K562 (cell line): ENCODE data around the gene NUP133. TPM values are rescaled to one million over a fixed set of nuclear protein-coding genes. Genes with fewer than 3 reads are reported as not detected.
A peak's percentile ranks its signal among the peaks of the same experiment; 100 is the strongest.

Experiments
- ARID1B ChIP-seq: fragments of 450-650 bp; IDR thresholded peaks from 2 replicates; pipeline ENCODE4 v1.6.1; 2016; ENCODE audit warnings: antibody characterized with exemption, mild to moderate bottlenecking, inconsistent platforms
- DEAF1 ChIP-seq: fragments of 450-650 bp; formaldehyde crosslinking; IDR thresholded peaks from 2 replicates; pipeline ENCODE4 v1.4.0; 2020; ENCODE audit warnings: mild to moderate bottlenecking, moderate library complexity
- ELF2 ChIP-seq: fragments of 250-450 bp; sonication (Bioruptor Pico); IDR thresholded peaks from 2 replicates; pipeline ENCODE4 v1.5.0; 2021; ENCODE audit warnings: mild to moderate bottlenecking
- GTF2A2 ChIP-seq: IDR thresholded peaks from 2 replicates; pipeline ENCODE4 v1.6.1; 2016; ENCODE audit warnings: mild to moderate bottlenecking, missing genetic modification characterization, missing compliant biosample characterization
- NCOR1 ChIP-seq: fragments of 450-650 bp; IDR thresholded peaks from 2 replicates; pipeline ENCODE4 v1.6.1; 2016; ENCODE audit warnings: mild to moderate bottlenecking, moderate library complexity
- SNRNP70 ChIP-seq: fragments of 200-400 bp; formaldehyde crosslinking; optimal IDR thresholded peaks from 2 replicates; pipeline ENCODE3; 2017; ENCODE audit warnings: low read depth, low read length
- ZBTB5 ChIP-seq: fragments of 450-650 bp; IDR thresholded peaks from 2 replicates; pipeline ENCODE4 v1.6.1; 2017; ENCODE audit warnings: antibody characterized with exemption
- ZMIZ1 ChIP-seq, 2 experiments: fragments of 150-350 bp in 1 of 2; IDR thresholded peaks; 2 replicates each; pipeline ENCODE4 v1.6.1; 2012 to 2016; ENCODE audit warnings: low read depth in 2 of 2, low read length in 2 of 2, mild to moderate bottlenecking in 1 of 2, moderate library complexity in 1 of 2
- ZNF311 ChIP-seq: fragments of 250-450 bp; sonication (Bioruptor Pico); IDR thresholded peaks from 2 replicates; pipeline ENCODE4 v1.4.0; 2020; ENCODE audit warnings: mild to moderate bottlenecking, moderate library complexity
- polyA plus RNA-seq, 8 experiments: library from polyadenylated mRNA; depleted of rRNA in 4 of 8; stranded (reverse) in 5 of 8; unstranded in 3 of 8; fragments of >200 nt; fragmentation: Nextera tagmentation in 2 of 8; fragmentation: Illumina TruSeq in 1 of 8; extraction: Ambion mirVana in 2 of 8; extraction: Trizol in 1 of 8; gene quantifications; 2 replicates each; pipeline versions ENCODE4 v1.2.1 to v1.2.3, GENCODE V29; 2011 to 2014; ENCODE audit warnings: inconsistent platforms in 1 of 8, missing spikeins in 1 of 8
- total RNA-seq, 7 experiments: library from RNA; depleted of rRNA in 6 of 7; stranded (reverse); fragments of >200 nt in 6 of 7; fragmentation: Illumina TruSeq in 2 of 7; extraction: Trizol in 2 of 7; gene quantifications; 2 replicates each; pipeline versions ENCODE4 v1.2.1 to v1.2.3, GENCODE V29; 2011 to 2021; ENCODE audit warnings: low replicate concordance in 1 of 7

Gene NUP133
- total and polyA plus RNA-seq, 9 of the 15 experiments (the other 6 are each of a cell fraction or from before 2014, with no cell fraction given) = 21.7 to 85.1 (median 61.3) TPM

GRCh38 chr1:229509576-229509975 lies 1.4 kb upstream of the NUP133 start (continued):
- TF ChIP-seq ZMIZ1 (IDR thresholded peaks at IDR 0.05; ENCODE audit: low read depth in 2 of 2, low read length in 2 of 2) (no peak), ZBTB5 (no peak), GTF2A2 (no peak), ARID1B (0 out of 2 replicates have a peak, but pooled peaks have one; percentile 15), SNRNP70 (no peak), ZNF311 (no peak), ELF2 (no peak), NCOR1 (no peak), DEAF1 (CRISPR knock-in tag) (no peak)
